WTC11 (cell line): ENCODE data around the gene WIPF3.

Experiments
- NFYB ChIP-seq: sonication (generic); formaldehyde crosslinking; conservative IDR thresholded peaks from 2 replicates; pipeline ENCODE4 v1.8.0; 2022; ENCODE audit warnings: low read depth, missing genetic modification reagents
- SMAD3 ChIP-seq: sonication (generic); formaldehyde crosslinking; IDR thresholded peaks from 2 replicates; pipeline ENCODE4 v1.8.0; 2022; ENCODE audit warnings: missing genetic modification reagents, mild to moderate bottlenecking, borderline replicate concordance
- TF ChIP-seq, protein P1 (sequence below): fragments of 200-600 bp; IDR thresholded peaks from 2 replicates; pipeline ENCODE4 v1.8.0; 2022; ENCODE audit warnings: antibody characterized with exemption

DNA sequence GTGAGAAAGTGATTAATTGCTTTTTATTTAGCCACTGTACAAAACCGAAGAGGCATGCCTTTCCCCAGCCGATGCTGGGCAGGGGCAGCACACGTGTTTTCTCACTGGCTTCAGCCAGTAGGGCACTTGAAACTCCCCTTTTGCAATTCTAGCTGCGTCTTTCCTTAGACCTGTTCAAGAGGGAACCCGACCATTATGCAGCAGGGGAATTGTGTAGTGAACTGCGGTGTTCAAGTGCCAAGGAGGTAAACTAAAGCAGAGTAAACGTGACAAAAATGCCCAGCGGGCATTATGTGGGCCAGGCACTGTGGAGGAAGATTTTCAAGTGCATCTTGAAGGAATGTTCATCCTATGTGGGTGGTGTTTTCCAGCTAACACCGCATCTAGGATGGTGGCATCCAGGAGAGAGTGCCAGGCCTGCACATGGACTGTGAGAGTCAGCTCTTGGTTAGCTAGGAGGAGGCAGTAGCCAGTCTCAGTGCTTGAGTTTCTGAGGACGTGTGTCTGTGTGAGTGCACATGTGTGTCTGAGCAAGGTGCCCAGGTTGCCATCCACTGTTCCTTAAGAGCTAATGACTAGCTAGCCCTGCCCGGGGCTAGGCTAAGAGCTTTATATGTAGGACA, 3.3 kb downstream of the WIPF3 start:
- TF ChIP-seq NFYB (CRISPR knock-in tag) (no peak), SMAD3 (CRISPR knock-in tag) (no peak)
- TF ChIP-seq, protein P1, sequence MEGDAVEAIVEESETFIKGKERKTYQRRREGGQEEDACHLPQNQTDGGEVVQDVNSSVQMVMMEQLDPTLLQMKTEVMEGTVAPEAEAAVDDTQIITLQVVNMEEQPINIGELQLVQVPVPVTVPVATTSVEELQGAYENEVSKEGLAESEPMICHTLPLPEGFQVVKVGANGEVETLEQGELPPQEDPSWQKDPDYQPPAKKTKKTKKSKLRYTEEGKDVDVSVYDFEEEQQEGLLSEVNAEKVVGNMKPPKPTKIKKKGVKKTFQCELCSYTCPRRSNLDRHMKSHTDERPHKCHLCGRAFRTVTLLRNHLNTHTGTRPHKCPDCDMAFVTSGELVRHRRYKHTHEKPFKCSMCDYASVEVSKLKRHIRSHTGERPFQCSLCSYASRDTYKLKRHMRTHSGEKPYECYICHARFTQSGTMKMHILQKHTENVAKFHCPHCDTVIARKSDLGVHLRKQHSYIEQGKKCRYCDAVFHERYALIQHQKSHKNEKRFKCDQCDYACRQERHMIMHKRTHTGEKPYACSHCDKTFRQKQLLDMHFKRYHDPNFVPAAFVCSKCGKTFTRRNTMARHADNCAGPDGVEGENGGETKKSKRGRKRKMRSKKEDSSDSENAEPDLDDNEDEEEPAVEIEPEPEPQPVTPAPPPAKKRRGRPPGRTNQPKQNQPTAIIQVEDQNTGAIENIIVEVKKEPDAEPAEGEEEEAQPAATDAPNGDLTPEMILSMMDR, result no peak
